NCI-H1436 treated with DMSO at 0.1 percent for 48 hours (cell line): ENCODE results near the gene ATP2C1.
A peak's percentile ranks its signal among the peaks of the same experiment; 100 is the strongest.
"Not testable (repeated sequence)": the region's sequence is repeated elsewhere in the genome, so short reads cannot be mapped to it uniquely, and the experiment has no call there.

ENCODE experiments used
- DNase-seq: peaks from one replicate; lab custom pipeline; 2025; lab: John Stamatoyannopoulos, UW

ATP2C1 gene

DNA sequence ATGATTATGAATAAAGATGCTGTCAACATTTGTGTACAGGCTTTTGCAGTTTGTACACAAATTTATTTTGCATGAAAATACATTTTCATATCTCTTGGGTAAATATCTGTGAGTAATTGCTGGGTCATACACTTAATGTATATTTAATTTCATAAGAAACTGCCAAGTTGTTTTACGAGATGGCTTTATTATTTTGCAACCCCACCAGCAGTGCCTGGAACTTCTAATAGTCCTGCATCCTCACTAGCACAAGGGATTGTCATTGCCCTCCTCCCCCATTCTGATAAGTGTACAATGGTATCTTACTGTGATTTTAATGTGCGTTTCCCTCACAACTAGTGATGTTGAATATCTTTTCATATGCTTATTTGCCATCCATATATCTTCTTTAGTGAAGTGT is 87.6 kb downstream of the ATP2C1 start:
- no peak for DNase-seq

DNA sequence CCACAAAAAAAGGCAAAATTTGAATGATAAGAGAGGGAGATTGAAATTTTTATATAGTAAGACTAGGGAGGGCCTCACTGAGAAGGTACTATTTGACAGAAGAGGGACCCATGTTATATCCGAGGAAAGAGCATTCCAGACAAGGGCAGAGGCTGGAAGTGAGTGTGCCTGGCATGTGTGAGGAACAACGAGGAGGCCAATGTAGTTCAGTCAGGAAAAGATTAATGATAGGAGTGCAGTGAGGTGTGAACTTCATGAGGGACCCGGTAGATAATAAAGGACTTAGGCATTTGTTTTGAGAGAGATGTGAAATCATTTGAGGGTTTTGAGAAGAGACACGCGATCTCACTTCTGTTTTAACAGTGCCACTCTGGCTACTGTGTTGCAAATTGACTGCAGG is 96.4 kb downstream of the ATP2C1 start:
- DNase-seq = no peak

DNA sequence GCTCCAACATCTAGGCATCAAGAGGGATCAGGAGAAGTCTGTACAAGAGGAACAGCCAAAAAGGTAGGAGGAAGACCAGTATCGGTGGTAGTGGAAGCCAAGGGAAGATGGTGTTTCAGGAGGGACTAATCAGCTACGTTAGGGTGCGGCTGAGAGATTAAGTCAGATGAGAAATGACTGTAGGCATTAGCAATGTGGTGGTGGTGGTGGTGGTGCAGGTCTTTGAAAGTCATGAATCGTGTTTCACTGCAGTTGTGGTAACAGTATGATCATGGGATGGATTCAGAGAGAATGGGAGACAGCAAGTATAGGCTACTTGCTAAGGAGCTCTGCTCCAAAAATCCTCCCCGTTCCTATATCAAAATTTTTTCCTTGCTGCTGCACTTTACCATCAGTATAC is 97.2 kb downstream of the ATP2C1 start:
- DNase-seq = no peak

DNA sequence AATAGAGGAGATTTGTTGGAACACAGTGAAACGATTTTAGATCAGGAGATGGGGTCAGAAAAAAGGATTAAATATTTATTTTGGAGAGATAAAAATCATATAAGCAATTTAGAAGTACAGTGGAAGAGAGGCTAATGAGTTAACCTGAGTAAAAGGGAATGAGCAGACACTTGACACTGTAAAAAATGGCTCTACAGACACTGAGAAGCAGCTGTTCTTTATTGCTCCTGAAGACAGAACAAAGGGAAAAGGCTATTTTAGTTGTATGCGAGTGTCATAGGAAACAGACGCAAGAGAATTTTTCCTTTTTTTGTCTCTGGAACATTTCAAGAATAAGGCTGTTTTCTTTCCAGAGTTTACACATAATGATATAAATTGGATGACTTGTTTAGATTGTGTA is 98.5 kb downstream of the ATP2C1 start:
- no peak for DNase-seq

- no peak for DNase-seq
These were observed 103.4 kb downstream of the ATP2C1 start for GRCh38 chr3:130997289-130997688.

DNA sequence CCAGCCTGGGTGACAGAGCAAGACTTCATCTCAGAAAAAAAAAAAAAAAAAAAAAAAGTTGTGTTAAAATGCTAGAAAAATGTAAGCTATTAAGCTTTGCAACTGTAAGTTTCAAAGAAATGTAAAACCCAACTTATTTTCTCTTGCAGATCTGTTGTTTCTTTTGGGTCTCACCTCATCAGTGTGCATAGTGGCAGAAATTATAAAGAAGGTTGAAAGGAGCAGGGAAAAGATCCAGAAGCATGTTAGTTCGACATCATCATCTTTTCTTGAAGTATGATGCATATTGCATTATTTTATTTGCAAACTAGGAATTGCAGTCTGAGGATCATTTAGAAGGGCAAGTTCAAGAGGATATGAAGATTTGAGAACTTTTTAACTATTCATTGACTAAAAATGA is 107.2 kb downstream of the ATP2C1 start:
- no peak for DNase-seq

- DNase-seq = no peak
These were observed 110.7 kb downstream of the ATP2C1 start for GRCh38 chr3:131004603-131005002.

GRCh38 chr3:131007256-131007655 is 113.4 kb downstream of the ATP2C1 start:
- DNase-seq = no peak

- no peak for DNase-seq
These were observed 113.9 kb downstream of the ATP2C1 start for GRCh38 chr3:131007782-131008181.

GRCh38 chr3:131008326-131008725 is 114.4 kb downstream of the ATP2C1 start:
- DNase-seq = no peak

DNA sequence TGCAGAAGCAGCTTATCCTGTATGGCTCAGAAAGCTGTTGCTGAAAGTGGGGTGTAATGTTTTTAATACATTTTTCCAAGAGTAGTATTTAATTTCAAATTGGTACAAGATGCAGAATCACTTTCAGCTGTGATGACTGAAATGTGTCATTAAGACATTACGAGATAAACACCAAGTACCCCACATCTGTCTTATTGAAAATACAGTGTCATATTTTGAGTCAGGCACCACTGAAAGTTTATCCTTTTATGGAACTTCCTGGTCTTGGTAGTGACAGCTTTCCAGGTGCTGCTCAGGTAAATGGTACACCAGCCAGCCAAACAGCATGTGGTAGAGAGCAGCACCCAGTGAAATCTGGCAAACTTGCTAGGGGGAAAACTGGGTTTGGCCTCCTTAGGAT is 115.8 kb downstream of the ATP2C1 start:
- DNase-seq = no peak

DNA sequence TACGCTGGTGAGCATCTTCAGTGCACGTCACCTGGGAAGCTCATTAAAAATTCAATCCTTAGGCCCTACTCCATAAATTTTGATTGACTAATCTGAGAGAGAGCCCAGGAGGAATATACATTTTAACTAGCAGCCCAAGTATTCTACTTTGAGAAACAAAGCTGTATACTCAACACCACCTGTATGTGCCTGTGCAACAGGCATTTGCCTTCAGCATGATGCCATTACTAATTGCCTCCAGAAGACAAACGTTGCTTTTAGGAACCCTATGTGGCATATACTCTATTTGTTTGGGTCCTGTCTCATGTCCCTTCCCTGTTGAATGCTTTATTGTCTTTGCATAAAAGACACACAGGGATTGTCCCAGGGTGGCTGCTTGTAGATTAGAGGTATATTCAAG is 125.1 kb downstream of the ATP2C1 start:
- no peak for DNase-seq

- DNase-seq = no peak
These were observed 126.3 kb downstream of the ATP2C1 start for GRCh38 chr3:131020122-131020693.

DNA sequence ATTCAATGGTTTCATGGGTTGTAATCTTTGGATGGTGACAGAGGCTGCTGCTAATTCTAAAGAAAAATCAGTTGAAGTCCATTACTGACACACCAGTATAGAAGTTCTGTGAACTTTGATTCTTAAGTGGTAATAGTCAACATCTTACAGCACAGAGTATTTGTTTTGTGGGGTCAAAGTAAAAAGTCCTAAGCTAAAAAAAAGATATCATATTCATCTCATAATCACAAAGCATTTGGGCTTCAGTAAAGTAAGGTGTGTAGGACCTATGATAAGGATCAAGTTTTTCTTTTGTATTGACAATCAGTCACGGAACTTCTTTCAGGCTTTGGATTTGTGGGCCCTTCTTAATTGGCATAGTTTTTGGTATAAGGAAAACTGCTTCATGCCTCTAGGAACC is 131.7 kb downstream of the ATP2C1 start:
- DNase-seq = no peak

- DNase-seq = peak; percentile 24
These were observed 132.7 kb downstream of the ATP2C1 start, which contains the start of the genes ASTE1 and NEK11 for GRCh38 chr3:131026321-131027151. Gene ASTE1 (minus strand): TSS chr3:131026825. CDS start chr3:131025306, 1,519 bp downstream. Gene NEK11 (plus strand): TSS chr3:131026877. CDS start chr3:131029709, 2,832 bp downstream.

GRCh38 chr3:131028844-131029243 is 135.0 kb downstream of the ATP2C1 start:
- no peak for DNase-seq

GRCh38 chr3:131031660-131032059 is 137.8 kb downstream of the ATP2C1 start:
- no peak for DNase-seq

GRCh38 chr3:131033480-131034080 is 139.7 kb downstream of the ATP2C1 start:
- DNase-seq = no peak

DNA sequence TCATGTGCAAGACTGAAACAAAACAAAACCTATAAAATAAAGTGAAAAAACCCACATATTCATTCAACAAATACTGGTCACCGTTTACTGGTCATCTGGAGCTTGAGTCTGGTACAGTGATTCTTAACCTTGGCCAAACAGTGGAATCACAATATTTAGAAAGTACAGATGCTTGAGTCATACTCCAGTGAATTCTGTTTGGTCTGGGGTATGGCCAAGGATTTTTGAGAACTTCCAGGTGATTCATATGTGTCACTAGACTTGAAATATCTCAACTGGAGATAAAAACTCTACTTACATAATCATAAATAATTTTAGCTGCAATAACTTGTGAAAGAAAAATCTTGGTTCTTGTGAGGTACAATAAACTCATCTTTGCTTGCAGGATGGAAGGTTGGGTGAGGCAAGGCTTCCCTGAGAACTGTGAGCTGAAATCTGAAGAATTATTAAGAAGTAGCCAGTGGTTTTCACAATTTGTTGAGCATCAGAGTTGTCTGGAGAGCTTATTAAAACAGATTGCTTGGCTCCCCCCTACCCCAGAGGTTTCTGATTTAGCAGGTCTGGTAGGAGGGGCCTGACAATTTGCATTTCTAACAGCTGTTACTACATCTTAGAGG is 142.4 kb downstream of the ATP2C1 start:
- no peak for DNase-seq

- DNase-seq = no peak
These were observed 143.1 kb downstream of the ATP2C1 start for GRCh38 chr3:131036986-131037385.

DNA sequence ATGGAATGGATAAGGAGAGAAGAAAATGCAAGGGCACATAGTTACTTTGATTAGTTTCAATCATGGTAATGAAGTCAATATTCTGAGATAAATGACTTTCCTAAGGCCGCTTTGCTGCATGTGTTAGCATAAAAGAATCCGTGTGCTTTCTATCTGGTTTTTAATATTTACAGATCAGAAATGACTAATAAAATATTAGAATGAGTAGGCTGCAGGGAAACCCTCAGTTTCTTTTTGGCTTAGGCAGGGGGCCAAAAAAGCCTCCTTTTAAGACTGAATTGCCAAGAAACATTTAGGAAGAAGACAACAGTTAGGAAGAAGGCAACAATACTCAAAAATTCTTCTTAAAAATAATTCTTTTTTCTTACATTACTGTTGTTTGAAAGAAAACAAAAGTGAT is 144.4 kb downstream of the ATP2C1 start:
- no peak for DNase-seq

- DNase-seq = not testable (repeated sequence)
These were observed 148.5 kb downstream of the ATP2C1 start for GRCh38 chr3:131042271-131042985.
